Astrocyte (in vitro differentiated cells and primary cell): ENCODE data around the gene KCNA4.

Experiments
- CTCF ChIP-seq: IDR thresholded peaks from 2 replicates; pipeline ENCODE4 v1.5.1; 2011; ENCODE audit warnings: low read depth, mild to moderate bottlenecking, inconsistent platforms, low read length, moderate library complexity; ENCODE audit not compliant: insufficient read depth
- EZH2 ChIP-seq: IDR thresholded peaks from 2 replicates; pipeline ENCODE4 v1.6.1; 2012; ENCODE audit warnings: mild to moderate bottlenecking, low read length, inconsistent platforms; ENCODE audit not compliant: insufficient read depth

GRCh38 chr11:30012346-30012745 is 4.5 kb downstream of the KCNA4 start:
- TF ChIP-seq CTCF (no peak), EZH2 (no peak)
